Ascending aorta (tissue), 2 donors: ENCODE measurements around the gene MELK. TPM values are rescaled to one million over a fixed set of nuclear protein-coding genes. Genes with fewer than 3 reads are reported as not detected.

ENCODE experiments used
- DNase-seq, 2 donors: peaks; one replicate each; pipeline ENCODE4 v3.0.0-alpha.2; 2019; ENCODE audit warnings: low spot score in 2 of 2
- H3K27ac ChIP-seq, 2 donors: fragments of 200-600 bp; sonication (generic); one replicate each; pipeline ENCODE4 v1.5.1; 2016 to 2017; ENCODE audit warnings: mild to moderate bottlenecking in 1 of 2
- H3K27me3 ChIP-seq: fragments of 200-600 bp; sonication (generic); one replicate; pipeline ENCODE4 v1.5.1; 2017
- H3K36me3 ChIP-seq, 2 donors: fragments of 200-600 bp; sonication (generic); one replicate each; pipeline ENCODE4 v1.5.1; 2016
- H3K4me1 ChIP-seq, 2 donors: fragments of 200-600 bp; sonication (generic); one replicate each; pipeline ENCODE4 v1.5.1; 2016 to 2017; ENCODE audit warnings: mild to moderate bottlenecking in 1 of 2
- H3K4me3 ChIP-seq, 2 donors: fragments of 200-600 bp; sonication (generic); one replicate each; pipeline ENCODE4 v1.5.1; 2016 to 2017; ENCODE audit warnings: mild to moderate bottlenecking in 1 of 2
- H3K9me3 ChIP-seq, 2 donors: fragments of 200-600 bp; sonication (generic); one replicate each; pipeline ENCODE4 v1.5.1; 2016
- CTCF ChIP-seq, 3 experiments: fragments of 200-600 bp in 2 of 3; fragments of 450-650 bp in 1 of 3; sonication (generic) in 2 of 3; IDR thresholded peaks; one replicate each; pipeline ENCODE4 v1.5.1; 2016 to 2019; ENCODE audit warnings: antibody characterized with exemption in 3 of 3, mild to moderate bottlenecking in 1 of 3, moderate library complexity in 1 of 3
- intact Hi-C: fragments of 100-400 bp; cut with DNase I; formaldehyde crosslinking; loops from one replicate; pipeline ENCODE4 v1.15.1; 2023
- total RNA-seq: library from RNA; depleted of rRNA; stranded (reverse); fragments of >200 nt; gene quantifications from one replicate; pipeline ENCODE4 v1.1.0, GENCODE V29; 2016

Gene MELK
- total RNA-seq, 1 donor from 2014 or later: not detected

- H3K36me3 ChIP-seq: no peaks in the 10 kb centered on the region
- intact Hi-C loops: no loop called here
Observed at GRCh38 chr9:36691671-36692070, 119.0 kb downstream of the MELK start.

GRCh38 chr9:36698984-36699383 lies 126.3 kb downstream of the MELK start:
- intact Hi-C loops: no loop called here
- Histone ChIP-seq H3K4me3 (no peak overlapping the region), H3K36me3 (no peaks in the 10 kb centered on the region), H3K27ac (no peak overlapping the region), H3K4me1 (no peaks in the 10 kb centered on the region), H3K9me3 (peaks cover 0 to 8% of the 10 kb centered on the region in 2 donors), H3K27me3 (no peaks in the 10 kb centered on the region)
- TF ChIP-seq CTCF (IDR thresholded peaks at IDR 0.05): no peak
- no peak for DNase-seq

More at GRCh38 chr9:36691671-36692070, 119.0 kb downstream of the MELK start:
- no peak for TF ChIP-seq CTCF (IDR thresholded peaks at IDR 0.05)
- Histone ChIP-seq H3K9me3 (no peaks in the 10 kb centered on the region), H3K27me3 (no peaks in the 10 kb centered on the region), H3K27ac (no peak overlapping the region), H3K4me1 (no peaks in the 10 kb centered on the region), H3K4me3 (no peak overlapping the region)
- no peak for DNase-seq

GRCh38 chr9:36704148-36704547 lies 131.5 kb downstream of the MELK start:
- H3K27me3 ChIP-seq: no peaks in the 10 kb centered on the region
- no peaks in the 10 kb centered on the region for H3K4me1 ChIP-seq
- no peak for DNase-seq
- H3K4me3 ChIP-seq: no peak overlapping the region
- no peak overlapping the region for H3K27ac ChIP-seq
- TF ChIP-seq CTCF (IDR thresholded peaks at IDR 0.05): no peak
- H3K36me3 ChIP-seq: no peaks in the 10 kb centered on the region
- peaks cover 0 to under 1% of the 10 kb centered on the region in 2 donors for H3K9me3 ChIP-seq
- intact Hi-C loops: no loop called here

- H3K4me3 ChIP-seq: no peak overlapping the region
- H3K36me3 ChIP-seq: no peaks in the 10 kb centered on the region
- no peaks in the 10 kb centered on the region for H3K4me1 ChIP-seq
- DNase-seq: no peak
- H3K27ac ChIP-seq: no peak overlapping the region
- no peaks in the 10 kb centered on the region for H3K27me3 ChIP-seq
- intact Hi-C loops: no loop called here
- no peak for TF ChIP-seq CTCF (IDR thresholded peaks at IDR 0.05)
- no peaks in the 10 kb centered on the region for H3K9me3 ChIP-seq
Observed at GRCh38 chr9:36713515-36714490, 141.1 kb downstream of the MELK start.

GRCh38 chr9:36716496-36716895 lies 143.8 kb downstream of the MELK start:
- no peak for TF ChIP-seq CTCF (IDR thresholded peaks at IDR 0.05)
- no peaks in the 10 kb centered on the region for H3K9me3 ChIP-seq
- intact Hi-C loops: no loop called here

More at GRCh38 chr9:36716496-36716895, 143.8 kb downstream of the MELK start:
- Histone ChIP-seq H3K4me3 (no peak overlapping the region), H3K27ac (no peak overlapping the region), H3K36me3 (no peaks in the 10 kb centered on the region), H3K27me3 (no peaks in the 10 kb centered on the region), H3K4me1 (no peaks in the 10 kb centered on the region)
- no peak for DNase-seq
